Measurements from ENCODE around the gene BHMT. TPM values are rescaled to one million over a fixed set of nuclear protein-coding genes. Genes with fewer than 3 reads are reported as not detected.
"Not testable (repeated sequence)": the region's sequence is repeated elsewhere in the genome, so short reads cannot be mapped to it uniquely, and the experiment has no call there.

BHMT gene
- total RNA-seq, 2 donors from 2014 or later, result 0.51 to 3.1 TPM

DNA sequence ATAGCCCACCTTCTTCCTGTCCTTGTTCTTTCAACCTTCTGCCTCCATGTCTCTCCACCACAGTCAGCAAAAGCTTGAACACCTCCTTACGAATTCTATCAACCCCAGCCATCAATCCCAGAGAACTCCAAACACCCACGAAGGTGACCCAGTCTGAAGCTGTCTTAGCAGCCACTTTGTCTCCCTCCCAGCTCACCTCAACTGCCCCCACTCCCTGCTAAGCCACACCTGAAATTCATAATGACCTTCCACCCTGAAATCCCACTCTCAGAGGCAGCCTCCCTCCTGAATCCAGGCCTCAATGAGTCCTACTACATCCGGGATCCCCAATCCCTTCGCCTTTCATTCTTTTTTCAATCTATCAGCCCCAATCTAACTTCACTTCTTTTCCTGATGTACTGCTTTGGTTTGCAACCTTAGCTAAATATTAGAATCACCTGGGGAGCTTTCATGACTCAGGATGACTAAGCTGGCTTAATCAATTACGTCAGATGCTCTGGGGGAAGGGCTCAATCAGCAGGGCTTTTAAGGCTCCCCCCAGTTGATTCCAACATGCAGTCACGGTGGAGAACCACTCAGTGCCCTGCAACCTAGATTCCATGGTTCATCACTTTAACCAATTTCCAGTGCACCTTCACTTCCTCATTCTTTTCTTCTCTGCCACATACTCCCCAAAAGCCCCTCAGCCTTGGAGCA, 32.2 kb downstream of the BHMT start:
- TF ChIP-seq, protein P1, sequence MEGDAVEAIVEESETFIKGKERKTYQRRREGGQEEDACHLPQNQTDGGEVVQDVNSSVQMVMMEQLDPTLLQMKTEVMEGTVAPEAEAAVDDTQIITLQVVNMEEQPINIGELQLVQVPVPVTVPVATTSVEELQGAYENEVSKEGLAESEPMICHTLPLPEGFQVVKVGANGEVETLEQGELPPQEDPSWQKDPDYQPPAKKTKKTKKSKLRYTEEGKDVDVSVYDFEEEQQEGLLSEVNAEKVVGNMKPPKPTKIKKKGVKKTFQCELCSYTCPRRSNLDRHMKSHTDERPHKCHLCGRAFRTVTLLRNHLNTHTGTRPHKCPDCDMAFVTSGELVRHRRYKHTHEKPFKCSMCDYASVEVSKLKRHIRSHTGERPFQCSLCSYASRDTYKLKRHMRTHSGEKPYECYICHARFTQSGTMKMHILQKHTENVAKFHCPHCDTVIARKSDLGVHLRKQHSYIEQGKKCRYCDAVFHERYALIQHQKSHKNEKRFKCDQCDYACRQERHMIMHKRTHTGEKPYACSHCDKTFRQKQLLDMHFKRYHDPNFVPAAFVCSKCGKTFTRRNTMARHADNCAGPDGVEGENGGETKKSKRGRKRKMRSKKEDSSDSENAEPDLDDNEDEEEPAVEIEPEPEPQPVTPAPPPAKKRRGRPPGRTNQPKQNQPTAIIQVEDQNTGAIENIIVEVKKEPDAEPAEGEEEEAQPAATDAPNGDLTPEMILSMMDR (IDR thresholded peaks at IDR 0.05), result no peak
- intact Hi-C loops (cut with DNase I), result no loop called here
- H3K9me3 ChIP-seq, result no peaks in the 10 kb centered on the region
- no peak for DNase-seq (ENCODE audit: low spot score)
- H3K36me3 ChIP-seq, result no peaks in the 10 kb centered on the region
- H3K27ac ChIP-seq, result no peak overlapping the region
- H3K4me3 ChIP-seq, result no peak overlapping the region
- H3K27me3 ChIP-seq (replicated peaks; ENCODE audit: insufficient read depth), result no peaks in the 10 kb centered on the region
- no peaks in the 10 kb centered on the region for H3K4me1 ChIP-seq (replicated peaks)
- WGBS, result 93% methylated on average over 6 of the region's 6 CpGs

DNA sequence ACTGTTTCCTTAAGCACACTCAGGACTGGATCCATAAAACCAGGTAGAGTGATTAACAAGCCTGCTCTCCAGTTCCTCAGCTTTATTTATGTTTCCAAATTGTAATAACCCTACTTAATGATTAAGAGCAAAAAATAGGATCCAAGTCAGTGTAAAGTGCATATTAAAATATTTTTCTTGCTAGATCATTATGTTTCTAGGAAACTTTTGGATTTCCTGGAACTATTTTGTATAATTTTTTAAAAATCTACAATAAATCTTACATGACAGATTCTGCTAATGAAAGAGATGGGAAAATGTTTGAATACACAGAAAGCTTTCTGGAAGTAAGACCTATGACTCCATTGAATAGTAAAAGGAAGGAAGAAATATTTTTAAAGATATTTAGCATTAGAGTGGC, 35.5 kb downstream of the BHMT start:
- intact Hi-C loops (cut with DNase I), result no loop called here
- no peak overlapping the region for H3K27ac ChIP-seq

DNA sequence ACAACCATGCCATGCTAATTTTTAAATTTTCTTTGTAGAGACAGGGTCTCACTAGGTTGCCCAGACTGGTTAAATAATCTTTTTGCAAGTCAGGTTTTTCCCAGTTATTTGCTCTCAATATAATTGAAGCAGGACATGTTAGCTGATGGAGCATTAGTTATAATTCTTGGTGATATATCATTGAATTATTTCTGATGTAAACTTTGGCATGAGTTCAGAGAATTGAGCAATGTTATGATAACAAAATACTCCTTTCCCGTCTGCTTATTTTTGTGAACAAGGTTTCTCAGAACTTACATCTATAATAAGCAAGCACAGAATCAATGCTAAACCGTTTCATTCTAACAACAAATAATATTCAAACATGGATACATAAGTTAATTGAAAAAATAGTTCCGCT, 37.8 kb downstream of the BHMT start:
- intact Hi-C loops (cut with DNase I), result no loop called here
- Histone ChIP-seq H3K36me3 (no peaks in the 10 kb centered on the region), H3K27me3 (replicated peaks; ENCODE audit: insufficient read depth) (no peaks in the 10 kb centered on the region), H3K27ac (no peak overlapping the region), H3K9me3 (no peaks in the 10 kb centered on the region), H3K4me3 (no peak overlapping the region), H3K4me1 (replicated peaks) (no peaks in the 10 kb centered on the region)
- WGBS, result 93% methylated on average over 3 of the region's 3 CpGs
- no peak for DNase-seq (ENCODE audit: low spot score)
- TF ChIP-seq POLR2AphosphoS5 (IDR thresholded peaks at IDR 0.05) (no peak), POLR2A (IDR thresholded peaks at IDR 0.05) (no peak)
- TF ChIP-seq, protein P1 (IDR thresholded peaks at IDR 0.05), result no peak

More for the DNA sequence above, 35.5 kb downstream of the BHMT start:
- no peak for DNase-seq (ENCODE audit: low spot score)
- TF ChIP-seq POLR2AphosphoS5 (IDR thresholded peaks at IDR 0.05) (no peak), POLR2A (IDR thresholded peaks at IDR 0.05) (no peak)
- TF ChIP-seq, protein P1 (IDR thresholded peaks at IDR 0.05), result no peak
- no peak overlapping the region for H3K4me3 ChIP-seq
- no peaks in the 10 kb centered on the region for H3K9me3 ChIP-seq
- H3K4me1 ChIP-seq (replicated peaks), result no peaks in the 10 kb centered on the region
- H3K36me3 ChIP-seq, result no peaks in the 10 kb centered on the region
- no peaks in the 10 kb centered on the region for H3K27me3 ChIP-seq (replicated peaks; ENCODE audit: insufficient read depth)

DNA sequence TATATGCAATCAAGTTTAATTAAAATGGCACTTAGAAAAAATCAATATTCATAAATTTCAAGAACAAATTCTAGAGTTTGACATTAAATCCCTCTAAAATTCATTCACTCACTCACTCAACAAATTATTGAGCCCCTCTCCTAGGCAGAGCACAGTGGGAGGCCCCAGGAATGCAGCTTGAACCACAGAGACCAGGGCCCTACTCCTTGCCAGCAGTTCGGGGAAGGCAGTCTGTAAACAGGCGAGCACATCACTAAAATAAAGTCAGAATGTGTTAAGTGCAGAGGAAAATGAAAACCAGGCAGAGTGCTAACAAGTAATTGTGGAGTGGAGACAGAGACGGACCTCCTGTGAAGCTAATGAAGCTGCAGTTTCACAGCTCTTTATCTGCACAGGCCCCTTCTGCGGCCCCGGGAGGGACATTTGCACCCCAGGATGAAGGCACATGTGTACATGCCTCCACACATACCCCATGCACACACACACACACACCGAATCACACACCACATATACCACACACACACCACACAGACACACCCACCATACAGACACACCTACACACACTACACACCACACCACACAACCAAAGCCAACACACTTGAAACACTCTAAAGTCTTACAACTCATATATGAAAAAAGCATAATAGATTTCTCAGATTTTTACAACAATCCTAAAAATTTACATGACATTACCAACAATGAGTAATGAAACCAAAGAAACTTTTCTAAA, 40.5 kb downstream of the BHMT start:
- TF ChIP-seq POLR2AphosphoS5 (IDR thresholded peaks at IDR 0.05) (no peak), POLR2A (IDR thresholded peaks at IDR 0.05) (no peak)
- TF ChIP-seq, protein P1 (IDR thresholded peaks at IDR 0.05), result no peak
- no peaks in the 10 kb centered on the region for H3K36me3 ChIP-seq
- 53% methylated on average over 6 of the region's 6 CpGs for WGBS
- H3K4me3 ChIP-seq, result no peak overlapping the region
- no peak for DNase-seq (ENCODE audit: low spot score)
- no peaks in the 10 kb centered on the region for H3K27me3 ChIP-seq (replicated peaks; ENCODE audit: insufficient read depth)
- no peaks in the 10 kb centered on the region for H3K4me1 ChIP-seq (replicated peaks)
- H3K27ac ChIP-seq, result no peak overlapping the region
- H3K9me3 ChIP-seq, result no peaks in the 10 kb centered on the region
- intact Hi-C loops (cut with DNase I), result no loop called here

DNA sequence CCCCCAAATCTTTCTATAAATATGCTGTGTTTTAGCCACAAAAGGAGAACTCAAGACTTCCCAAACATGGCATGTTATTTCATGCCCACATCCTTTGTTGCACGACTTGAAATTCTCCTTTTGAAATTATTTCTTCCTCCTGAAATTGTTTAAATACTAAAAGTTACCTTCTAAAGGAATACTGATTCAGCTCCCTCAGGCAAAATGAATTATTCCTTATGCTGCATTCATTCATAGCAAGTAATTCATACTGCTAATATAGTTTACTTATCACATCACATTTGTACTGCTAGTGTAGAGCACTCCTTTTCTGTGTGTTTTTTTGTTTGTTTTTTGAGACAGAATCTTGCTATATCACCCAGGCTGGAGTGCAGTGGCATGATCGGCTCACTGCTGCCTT, 45.7 kb downstream of the BHMT start:
- Histone ChIP-seq H3K27me3 (replicated peaks; ENCODE audit: insufficient read depth) (no peaks in the 10 kb centered on the region), H3K27ac (no peak overlapping the region), H3K4me1 (replicated peaks) (no peaks in the 10 kb centered on the region), H3K9me3 (no peaks in the 10 kb centered on the region), H3K4me3 (no peak overlapping the region), H3K36me3 (no peaks in the 10 kb centered on the region)
- intact Hi-C loops (cut with DNase I), result no loop called here
- DNase-seq (ENCODE audit: low spot score), result no peak
- WGBS, result 31% methylated on average over 2 of the region's 2 CpGs
- TF ChIP-seq POLR2A (IDR thresholded peaks at IDR 0.05) (no peak), POLR2AphosphoS5 (IDR thresholded peaks at IDR 0.05) (no peak)
- TF ChIP-seq, protein P1 (IDR thresholded peaks at IDR 0.05), result no peak

DNA sequence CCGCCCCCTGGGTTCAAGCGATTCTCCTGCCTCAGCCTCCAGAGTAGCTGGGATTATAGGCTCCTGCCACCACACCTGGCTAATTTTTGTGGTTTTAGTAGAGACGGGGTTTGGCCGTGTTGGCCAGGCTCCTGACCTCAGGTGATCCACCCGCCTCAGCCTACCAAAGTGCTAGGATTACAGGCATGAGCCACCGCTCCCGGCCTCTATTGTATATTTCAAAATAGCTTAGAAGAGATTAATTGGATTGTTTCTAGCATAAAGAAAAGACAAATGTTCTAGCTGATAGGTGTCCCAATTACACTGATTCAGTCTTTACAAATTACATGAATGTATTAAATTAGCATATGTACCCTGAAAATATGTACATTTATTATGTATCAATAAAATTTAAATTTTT, 50.0 kb downstream of the BHMT start:
- H3K9me3 ChIP-seq; H3K36me3 ChIP-seq; H3K27ac ChIP-seq; H3K4me3 ChIP-seq; H3K27me3 ChIP-seq (replicated peaks; ENCODE audit: insufficient read depth); intact Hi-C loops (cut with DNase I); H3K4me1 ChIP-seq (replicated peaks); DNase-seq (ENCODE audit: low spot score): not testable (repeated sequence)
- 86% methylated on average over 7 of the region's 7 CpGs for WGBS

All from prostate gland (tissue), 2 donors.